Stomach (tissue), 9 donors: Measurements from ENCODE around the gene SYT11. TPM values are rescaled to one million over a fixed set of nuclear protein-coding genes. Genes with fewer than 3 reads are reported as not detected.
A peak's percentile ranks its signal among the peaks of the same experiment; 100 is the strongest.
"Not testable (repeated sequence)": the region's sequence is repeated elsewhere in the genome, so short reads cannot be mapped to it uniquely, and the experiment has no call there.

ENCODE experiments used
- DNase-seq, 2 donors: peaks; one replicate each; pipeline versions ENCODE4 v3.0.0 to v3.0.0-alpha.2; 2013 to 2019
- H3K27ac ChIP-seq, 5 donors: fragments of 200-600 bp in 4 of 5; sonication (generic) in 4 of 5; one replicate each; pipeline ENCODE4 v1.5.1; 2013 to 2019; ENCODE audit warnings: mild to moderate bottlenecking in 1 of 5, moderate library complexity in 1 of 5
- H3K27me3 ChIP-seq, 3 donors: fragments of 200-600 bp; sonication (generic); one replicate each; pipeline ENCODE4 v1.5.1; 2017 to 2019; ENCODE audit warnings: mixed run types in 1 of 3
- H3K36me3 ChIP-seq, 4 donors: fragments of 200-600 bp; sonication (generic); 1 replicate in 3 of 4; 2 replicates in 1 of 4; pipeline ENCODE4 v1.5.1; 2016 to 2019
- H3K4me1 ChIP-seq, 4 donors: fragments of 200-600 bp; sonication (generic); one replicate each; pipeline ENCODE4 v1.5.1; 2016 to 2019
- H3K4me3 ChIP-seq, 4 donors: fragments of 200-600 bp; sonication (generic) in 3 of 4; one replicate each; pipeline ENCODE4 v1.5.1; 2016 to 2019; ENCODE audit warnings: mild to moderate bottlenecking in 1 of 4
- H3K9me3 ChIP-seq, 4 donors: fragments of 200-600 bp; sonication (generic); one replicate each; pipeline ENCODE4 v1.5.1; 2016 to 2019
- CTCF ChIP-seq, 7 experiments: fragments of 450-650 bp in 4 of 7; fragments of 200-600 bp in 3 of 7; sonication (generic) in 3 of 7; IDR thresholded peaks; one replicate each; pipeline ENCODE4 v1.5.1; 2016 to 2019; ENCODE audit warnings: antibody characterized with exemption in 7 of 7, control low read depth in 2 of 7, mild to moderate bottlenecking in 1 of 7
- EP300 ChIP-seq: sonication (generic); formaldehyde crosslinking; IDR thresholded peaks from one replicate; pipeline ENCODE4 v1.6.1; 2017; ENCODE audit warnings: antibody characterized with exemption
- POLR2A ChIP-seq, 4 donors: fragments of 450-650 bp; IDR thresholded peaks; one replicate each; pipeline ENCODE4 v1.6.1; 2016; ENCODE audit warnings: antibody characterized with exemption in 4 of 4, control low read depth in 2 of 4, mild to moderate bottlenecking in 1 of 4, moderate library complexity in 1 of 4
- POLR2AphosphoS5 ChIP-seq, 3 donors: sonication (generic); formaldehyde crosslinking; IDR thresholded peaks; one replicate each; pipeline ENCODE4 v1.6.1; 2016; ENCODE audit warnings: antibody characterized with exemption in 3 of 3
- WGBS, 5 donors: extraction: QIAGEN DNeasy Blood & Tissue Kit in 3 of 5; methylation state at CpG; one replicate each; pipeline versions ENCODE4 v1.1.5 to v1.1.7; 2013 to 2018; 5-methylcytosine and 5-hydroxymethylcytosine counted together
- intact Hi-C: fragments of 100-400 bp; cut with DNase I; formaldehyde crosslinking; loops from one replicate; pipeline ENCODE4 v1.15.1; 2023; ENCODE audit warnings: low total_unique reads
- polyA plus RNA-seq, 3 donors: library from polyadenylated mRNA; stranded (reverse); fragments of 200-250 nt; gene quantifications; one replicate each; pipeline ENCODE4 v1.2.3, GENCODE V29; 2013
- total RNA-seq, 5 donors: library from RNA; depleted of rRNA; stranded (reverse); fragments of >200 nt; gene quantifications; one replicate each; pipeline versions ENCODE4 v1.1.0 to v1.2.3, GENCODE V29; 2014 to 2016
- donor health status: healthy with polysubstance abuse.
- donor health status: Bipolar disorder and iron deficiency.
- donor health status: healthy.

Gene SYT11
- total and polyA plus RNA-seq, 8 donors = 0.76 to 12.9 (median 1.7) TPM

DNA sequence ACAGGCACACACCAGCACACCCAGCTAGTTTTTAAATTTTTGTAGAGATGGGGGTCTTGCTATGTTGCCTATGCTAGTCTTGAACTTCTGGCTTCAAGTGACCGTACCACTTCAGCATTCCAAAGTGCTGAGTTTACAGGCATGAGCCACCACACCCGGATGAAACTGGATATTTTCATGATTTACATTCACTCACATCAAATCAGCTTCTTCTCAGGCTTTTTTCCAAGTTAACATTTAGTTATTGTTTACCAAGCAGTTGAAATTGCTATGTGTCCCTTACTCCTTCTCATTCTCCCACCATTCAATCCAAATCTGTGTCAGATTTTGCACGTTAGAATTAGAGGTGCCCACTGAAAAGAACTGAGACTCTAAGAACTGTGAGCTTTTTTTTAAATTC is 33.4 kb downstream of the SYT11 start:
- H3K27me3 ChIP-seq = no peaks in the 10 kb centered on the region
- no peaks in the 10 kb centered on the region for H3K9me3 ChIP-seq
- H3K36me3 ChIP-seq = peaks cover 10 to 24% (median 21%) of the 10 kb centered on the region in 4 donors
- no peak for TF ChIP-seq EP300
- no peak for TF ChIP-seq POLR2AphosphoS5 (IDR thresholded peaks at IDR 0.05)
- no peak for TF ChIP-seq CTCF (IDR thresholded peaks at IDR 0.05)
- TF ChIP-seq POLR2A (IDR thresholded peaks at IDR 0.05) = no peak
- H3K27ac ChIP-seq = peak overlapping the region in 4 of 5 donors; percentile 60 to 69 (median 68)
- WGBS, 5 donors = 16 to 34% (median 22%) methylated on average over 3 of the region's 3 CpGs
- intact Hi-C loops = no loop called here
- H3K4me3 ChIP-seq = no peak overlapping the region
- H3K4me1 ChIP-seq = peaks cover 8 to 19% (median 16%) of the 10 kb centered on the region in 4 donors
- peak in 1 of 2 donors; percentile 38 for DNase-seq

DNA sequence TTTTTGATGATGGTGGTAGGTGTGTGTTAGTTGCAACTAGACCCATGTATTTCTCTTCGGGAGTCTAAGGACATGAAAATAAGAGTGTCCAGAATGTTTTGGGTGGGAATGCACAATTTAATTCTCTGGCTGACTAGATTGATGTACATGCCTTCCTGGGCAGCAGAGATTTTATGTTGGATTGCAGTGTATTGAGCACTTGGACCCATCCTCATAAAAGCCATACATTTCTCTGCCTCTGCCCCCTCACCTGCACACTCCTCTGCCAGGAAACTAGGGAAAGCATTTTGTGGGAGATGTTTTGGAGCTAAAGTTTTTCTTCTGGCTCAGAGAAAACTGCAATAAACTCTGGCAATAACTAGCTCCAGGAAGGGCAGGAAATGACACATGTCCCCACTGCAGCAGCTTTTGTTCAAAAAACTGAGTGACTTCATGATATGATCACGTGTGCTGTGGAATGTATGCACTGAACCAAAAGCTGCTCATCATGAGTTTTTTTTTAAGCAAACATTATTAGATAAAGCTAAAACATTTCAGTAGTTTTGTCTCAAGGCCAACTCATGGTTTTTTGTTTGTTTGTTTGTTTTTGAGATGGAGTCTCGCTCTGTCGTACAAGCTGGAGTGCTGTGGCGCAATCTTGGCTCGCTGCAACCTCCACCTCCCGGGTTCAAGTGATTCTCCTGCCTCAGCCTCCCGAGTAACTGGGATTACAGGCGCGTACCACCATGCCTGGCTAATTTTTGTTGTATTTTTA is 34.2 kb downstream of the SYT11 start:
- H3K4me3 ChIP-seq = no peak overlapping the region
- peak in 1 of 2 donors; percentile 72 for DNase-seq
- TF ChIP-seq POLR2AphosphoS5 (IDR thresholded peaks at IDR 0.05) (peak in 1 of 3 donors; percentile 45), CTCF (IDR thresholded peaks at IDR 0.05) (no peak)

DNA sequence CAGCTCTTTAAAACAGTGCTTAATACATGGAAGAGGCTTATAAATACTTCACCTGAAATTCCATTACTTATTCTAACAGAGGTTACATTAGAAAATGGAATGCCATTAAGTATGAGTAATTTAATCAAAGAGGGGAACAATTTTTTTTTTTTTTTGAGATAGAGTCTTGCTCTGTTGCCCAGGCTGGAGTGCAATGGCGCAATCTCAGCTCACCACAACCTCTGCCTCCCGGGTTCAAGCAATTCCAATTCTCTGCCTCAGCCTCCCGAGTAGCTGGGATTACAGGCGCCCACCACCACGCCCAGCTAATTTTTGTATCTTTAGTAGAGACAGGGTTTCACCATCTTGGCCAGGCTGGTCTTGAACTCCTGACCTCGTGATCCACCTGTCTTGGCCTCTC is 36.2 kb downstream of the SYT11 start:
- Histone ChIP-seq H3K4me1 (peaks cover 8 to 23% (median 16%) of the 10 kb centered on the region in 4 donors), H3K36me3 (peaks cover 29 to 50% (median 48%) of the 10 kb centered on the region in 4 donors)
- intact Hi-C loops, H3K27ac ChIP-seq, DNase-seq, H3K27me3 ChIP-seq, H3K9me3 ChIP-seq, H3K4me3 ChIP-seq: not testable (repeated sequence)
- WGBS, 5 donors = 93 to 99% (median 96%) methylated on average over 6 of the region's 6 CpGs

More for the DNA sequence above, 34.2 kb downstream of the SYT11 start:
- Histone ChIP-seq H3K27me3 (no peaks in the 10 kb centered on the region), H3K9me3 (no peaks in the 10 kb centered on the region), H3K36me3 (peaks cover 10 to 29% (median 27%) of the 10 kb centered on the region in 4 donors), H3K27ac (peak overlapping the region; percentile 60 to 69 (median 68)), H3K4me1 (peaks cover 8 to 19% (median 16%) of the 10 kb centered on the region in 4 donors)
- WGBS, 5 donors = 62 to 68% (median 64%) methylated on average over 10 of the region's 10 CpGs
- intact Hi-C loops = no loop called here

GRCh38 chr1:155896476-155896875 is 37.1 kb downstream of the SYT11 start:
- H3K36me3 ChIP-seq = peaks cover 38 to 58% (median 56%) of the 10 kb centered on the region in 4 donors
- peaks cover 8 to 23% (median 16%) of the 10 kb centered on the region in 4 donors for H3K4me1 ChIP-seq
- DNase-seq, H3K27me3 ChIP-seq, H3K9me3 ChIP-seq, H3K4me3 ChIP-seq, intact Hi-C loops, H3K27ac ChIP-seq: not testable (repeated sequence)
- WGBS, 5 donors = 93 to 96% (median 94%) methylated on average over 8 of the region's 8 CpGs

- peaks cover 8 to 20% (median 14%) of the 10 kb centered on the region in 4 donors for H3K4me1 ChIP-seq
- no peaks in the 10 kb centered on the region for H3K9me3 ChIP-seq
- H3K36me3 ChIP-seq = peaks cover 48 to 71% (median 69%) of the 10 kb centered on the region in 4 donors
- no peaks in the 10 kb centered on the region for H3K27me3 ChIP-seq
- WGBS, 5 donors = 80 to 92% (median 90%) methylated on average over 1 of the region's 1 CpG
- H3K27ac ChIP-seq = no peak overlapping the region
- no peak overlapping the region for H3K4me3 ChIP-seq
- TF ChIP-seq POLR2A (IDR thresholded peaks at IDR 0.05) (no peak), EP300 (no peak), POLR2AphosphoS5 (IDR thresholded peaks at IDR 0.05) (no peak), CTCF (IDR thresholded peaks at IDR 0.05) (no peak)
- DNase-seq = no peak
- intact Hi-C loops = no loop called here
These were observed 38.4 kb downstream of the SYT11 start for GRCh38 chr1:155897746-155898145.
